Neural crest cell (in vitro differentiated cells): ENCODE measurements around the gene FAM169A. TPM values are rescaled to one million over a fixed set of nuclear protein-coding genes. Genes with fewer than 3 reads are reported as not detected.
"Not testable (repeated sequence)": the region's sequence is repeated elsewhere in the genome, so short reads cannot be mapped to it uniquely, and the experiment has no call there.

ENCODE experiments used
- DNase-seq: peaks from one replicate; pipeline ENCODE4 v3.0.0; 2021; ENCODE audit warnings: low read depth, mixed read lengths, low spot score
- H3K27ac Mint-ChIP-seq: one replicate; pipeline ENCODE4 v1.8.0; 2021; ENCODE audit warnings: mild to moderate bottlenecking, mixed read lengths; ENCODE audit not compliant: unreplicated experiment
- H3K27me3 Mint-ChIP-seq: 2 replicates; pipeline ENCODE4 v1.8.0; 2021; ENCODE audit warnings: low read depth, mild to moderate bottlenecking, mixed read lengths
- H3K36me3 Mint-ChIP-seq: 2 replicates; pipeline ENCODE4 v1.8.0; 2021; ENCODE audit warnings: low read depth, mild to moderate bottlenecking, mixed read lengths
- H3K4me1 Mint-ChIP-seq: 2 replicates; pipeline ENCODE4 v1.8.0; 2021; ENCODE audit warnings: mixed read lengths
- H3K4me3 Mint-ChIP-seq: one replicate; pipeline ENCODE4 v1.8.0; 2021; ENCODE audit warnings: mild to moderate bottlenecking, mixed read lengths
- H3K9me3 Mint-ChIP-seq: 2 replicates; pipeline ENCODE4 v1.8.0; 2021; ENCODE audit warnings: mixed read lengths
- CTCF ChIP-seq: fragments of 200-600 bp; sonication (generic); conservative IDR thresholded peaks from 2 replicates; pipeline ENCODE4 v1.5.0; 2021; ENCODE audit warnings: antibody characterized with exemption, mild to moderate bottlenecking
- total RNA-seq: library from RNA; stranded (reverse); gene quantifications from 2 replicates; pipeline ENCODE4 v1.2.1, GENCODE V29; 2021

FAM169A gene
- total RNA-seq, 1 donor from 2014 or later: 13.6 TPM

GRCh38 chr5:74888117-74888516, 21.9 kb upstream of the FAM169A start:
- Mint-ChIP-seq H3K27ac (no peak overlapping the region), H3K27me3 (no peaks in the 10 kb centered on the region), H3K36me3 (no peaks in the 10 kb centered on the region)

GRCh38 chr5:74885170-74885569, 19.0 kb upstream of the FAM169A start:
- Mint-ChIP-seq H3K4me3 (no peak overlapping the region), H3K27me3 (no peaks in the 10 kb centered on the region), H3K27ac (no peak overlapping the region), H3K36me3 (no peaks in the 10 kb centered on the region), H3K4me1 (peaks cover 7% of the 10 kb centered on the region), H3K9me3 (peaks cover 3% of the 10 kb centered on the region)
- no peak for DNase-seq
- no peak for TF ChIP-seq CTCF

More at GRCh38 chr5:74888117-74888516, 21.9 kb upstream of the FAM169A start:
- H3K4me1 Mint-ChIP-seq: peaks cover 7% of the 10 kb centered on the region
- no peak for TF ChIP-seq CTCF
- peaks cover 3% of the 10 kb centered on the region for H3K9me3 Mint-ChIP-seq
- no peak for DNase-seq
- H3K4me3 Mint-ChIP-seq: no peak overlapping the region

- not testable (repeated sequence) for H3K4me3 Mint-ChIP-seq, H3K36me3 Mint-ChIP-seq, DNase-seq, H3K4me1 Mint-ChIP-seq, H3K27ac Mint-ChIP-seq, H3K27me3 Mint-ChIP-seq, H3K9me3 Mint-ChIP-seq
These were observed 16.4 kb upstream of the FAM169A start for GRCh38 chr5:74882379-74883134.

DNA sequence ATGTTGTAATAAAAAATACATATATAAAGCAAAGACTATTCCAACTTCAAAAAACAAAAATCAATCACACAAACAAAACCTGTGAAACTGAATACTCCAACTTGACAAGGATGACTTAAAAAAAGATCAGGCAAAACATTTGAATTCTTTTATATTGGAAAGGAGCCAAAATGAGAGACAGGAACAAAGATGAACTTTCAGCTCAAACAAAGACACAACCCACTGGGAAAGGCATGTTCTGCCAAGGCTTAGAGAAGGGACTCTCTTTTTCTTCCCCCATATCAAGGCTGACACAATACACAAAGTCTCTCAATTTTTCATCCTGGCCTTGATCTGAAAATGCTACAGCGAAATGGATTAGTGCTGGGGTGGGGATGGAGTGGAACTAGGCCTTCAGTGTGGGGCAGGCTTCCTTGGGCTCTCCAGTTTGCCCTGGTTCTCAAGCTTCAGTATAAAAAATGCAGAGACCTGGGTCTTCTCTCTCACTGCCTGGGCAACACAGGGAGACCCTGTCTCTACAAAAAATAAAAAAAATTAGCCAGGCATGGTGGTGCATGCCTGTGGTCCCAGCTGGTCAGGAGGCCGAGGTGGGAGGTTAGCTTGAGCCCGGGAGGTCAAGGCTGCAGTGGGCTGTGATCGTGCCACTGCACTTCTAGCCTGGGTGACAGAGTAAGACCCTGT, 11.6 kb upstream of the FAM169A start:
- peaks cover 3% of the 10 kb centered on the region for H3K9me3 Mint-ChIP-seq
- H3K4me3 Mint-ChIP-seq: no peak overlapping the region
- peaks cover 3% of the 10 kb centered on the region for H3K4me1 Mint-ChIP-seq
- DNase-seq: no peak
- no peak for TF ChIP-seq CTCF
- no peak overlapping the region for H3K27ac Mint-ChIP-seq
- no peaks in the 10 kb centered on the region for H3K27me3 Mint-ChIP-seq
- H3K36me3 Mint-ChIP-seq: no peaks in the 10 kb centered on the region

GRCh38 chr5:74875994-74876791, 10.0 kb upstream of the FAM169A start:
- H3K27me3 Mint-ChIP-seq: no peaks in the 10 kb centered on the region

More at GRCh38 chr5:74875994-74876791, 10.0 kb upstream of the FAM169A start:
- Mint-ChIP-seq H3K4me1 (peaks cover 3% of the 10 kb centered on the region), H3K36me3 (no peaks in the 10 kb centered on the region), H3K9me3 (peaks cover 3% of the 10 kb centered on the region), H3K4me3 (no peak overlapping the region), H3K27ac (no peak overlapping the region)
- TF ChIP-seq CTCF: no peak
- no peak for DNase-seq
